H1 (cell line): ENCODE results near the gene LPP.

Source experiments
- BACH1 ChIP-seq: IDR thresholded peaks from 2 replicates; pipeline ENCODE4 v1.6.1; 2012; ENCODE audit warnings: low read length, improper control_type of control experiment
- CHD2 ChIP-seq: IDR thresholded peaks from 2 replicates; pipeline ENCODE4 v1.6.1; 2012; ENCODE audit warnings: low read length, improper control_type of control experiment
- HDAC2 ChIP-seq, 2 experiments: fragments of 300-600 bp in 1 of 2; sonication (generic) in 1 of 2; IDR thresholded peaks; 2 replicates each; pipeline ENCODE4 v1.6.1; 2011 to 2012; ENCODE audit warnings: low read depth in 2 of 2, low read length in 2 of 2, mild to moderate bottlenecking in 2 of 2, moderate library complexity in 2 of 2, borderline replicate concordance in 1 of 2, inconsistent platforms in 1 of 2
- JUND ChIP-seq: IDR thresholded peaks from 2 replicates; pipeline ENCODE4 v1.6.1; 2011; ENCODE audit warnings: mild to moderate bottlenecking, improper control_type of control experiment, low read length
- KDM1A ChIP-seq: fragments of 200-600, 300-600 bp; sonication (generic); IDR thresholded peaks from 2 replicates; pipeline ENCODE4 v1.7.1; 2016; ENCODE audit warnings: mild to moderate bottlenecking, low read length, borderline replicate concordance
- PHF8 ChIP-seq: fragments of 200-600 bp; sonication (generic); conservative IDR thresholded peaks from 2 replicates; pipeline ENCODE4 v1.7.1; 2012; ENCODE audit warnings: low read depth, mild to moderate bottlenecking, inconsistent platforms, low read length, moderate library complexity
- POLR2A ChIP-seq, 2 experiments: IDR thresholded peaks; 1 replicate in 1 of 2; 2 replicates in 1 of 2; pipeline ENCODE4 v1.6.1; 2011; ENCODE audit warnings: low read depth in 2 of 2, low read length in 2 of 2, mild to moderate bottlenecking in 2 of 2; ENCODE audit errors: control extremely low read depth in 1 of 2
- RFX5 ChIP-seq: IDR thresholded peaks from 2 replicates; pipeline ENCODE4 v1.6.1; 2011; ENCODE audit warnings: low read depth, low read length, improper control_type of control experiment, borderline replicate concordance
- SIN3A ChIP-seq, 2 experiments: IDR thresholded peaks in 1 of 2; conservative IDR thresholded peaks in 1 of 2; 2 replicates each; pipeline ENCODE4 v1.6.1; 2011 to 2012; ENCODE audit warnings: low read length in 2 of 2, improper control_type of control experiment in 1 of 2, low read depth in 1 of 2, mild to moderate bottlenecking in 1 of 2
- TBP ChIP-seq: IDR thresholded peaks from 2 replicates; pipeline ENCODE4 v1.6.1; 2011; ENCODE audit warnings: low read depth, low read length, improper control_type of control experiment
- TCF12 ChIP-seq: IDR thresholded peaks from 2 replicates; pipeline ENCODE4 v1.6.1; 2011; ENCODE audit warnings: low read depth, mild to moderate bottlenecking, low read length
- TEAD4 ChIP-seq: IDR thresholded peaks from 2 replicates; pipeline ENCODE4 v1.6.1; 2012; ENCODE audit warnings: low read depth, low read length, inconsistent platforms, mixed read lengths
- TF ChIP-seq, protein P1 (sequence below), 3 experiments: IDR thresholded peaks; 1 replicate in 2 of 3; 2 replicates in 1 of 3; pipeline versions ENCODE4 v1.5.1 to v1.6.1; 2011; ENCODE audit warnings: low read length in 3 of 3, mild to moderate bottlenecking in 3 of 3, inconsistent platforms in 2 of 3, low read depth in 1 of 3, moderate library complexity in 1 of 3; ENCODE audit not compliant: insufficient read depth in 1 of 3; ENCODE audit errors: control extremely low read depth in 1 of 3

- TF ChIP-seq, protein P1, sequence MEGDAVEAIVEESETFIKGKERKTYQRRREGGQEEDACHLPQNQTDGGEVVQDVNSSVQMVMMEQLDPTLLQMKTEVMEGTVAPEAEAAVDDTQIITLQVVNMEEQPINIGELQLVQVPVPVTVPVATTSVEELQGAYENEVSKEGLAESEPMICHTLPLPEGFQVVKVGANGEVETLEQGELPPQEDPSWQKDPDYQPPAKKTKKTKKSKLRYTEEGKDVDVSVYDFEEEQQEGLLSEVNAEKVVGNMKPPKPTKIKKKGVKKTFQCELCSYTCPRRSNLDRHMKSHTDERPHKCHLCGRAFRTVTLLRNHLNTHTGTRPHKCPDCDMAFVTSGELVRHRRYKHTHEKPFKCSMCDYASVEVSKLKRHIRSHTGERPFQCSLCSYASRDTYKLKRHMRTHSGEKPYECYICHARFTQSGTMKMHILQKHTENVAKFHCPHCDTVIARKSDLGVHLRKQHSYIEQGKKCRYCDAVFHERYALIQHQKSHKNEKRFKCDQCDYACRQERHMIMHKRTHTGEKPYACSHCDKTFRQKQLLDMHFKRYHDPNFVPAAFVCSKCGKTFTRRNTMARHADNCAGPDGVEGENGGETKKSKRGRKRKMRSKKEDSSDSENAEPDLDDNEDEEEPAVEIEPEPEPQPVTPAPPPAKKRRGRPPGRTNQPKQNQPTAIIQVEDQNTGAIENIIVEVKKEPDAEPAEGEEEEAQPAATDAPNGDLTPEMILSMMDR (IDR thresholded peaks at IDR 0.05; ENCODE audit: control extremely low read depth in 1 of 3, insufficient read depth in 1 of 3, low read depth in 1 of 3, low read length in 3 of 3), result no peak
- TF ChIP-seq RFX5, result no peak
- no peak for TF ChIP-seq TCF12
- TF ChIP-seq TEAD4, result no peak
- TF ChIP-seq POLR2A (IDR thresholded peaks at IDR 0.05; ENCODE audit: control extremely low read depth in 1 of 2, low read depth in 2 of 2, low read length in 2 of 2), result no peak
- TF ChIP-seq HDAC2 (IDR thresholded peaks at IDR 0.05; ENCODE audit: borderline replicate concordance in 1 of 2, low read depth in 2 of 2, low read length in 2 of 2), result no peak
- TF ChIP-seq KDM1A, result no peak
- no peak for TF ChIP-seq JUND
- TF ChIP-seq BACH1, result no peak
- TF ChIP-seq SIN3A (conservative IDR thresholded peaks at IDR 0.05 in 1 of 2, IDR thresholded peaks at IDR 0.05 in 1 of 2; ENCODE audit: low read depth in 1 of 2, low read length in 2 of 2), result no peak
- TF ChIP-seq TBP, result no peak
- no peak for TF ChIP-seq PHF8
- TF ChIP-seq CHD2, result no peak
These were observed 700.8 kb downstream of the LPP start for GRCh38 chr3:188854772-188855149.
